ENCODE results near the gene CXXC5.

DNA sequence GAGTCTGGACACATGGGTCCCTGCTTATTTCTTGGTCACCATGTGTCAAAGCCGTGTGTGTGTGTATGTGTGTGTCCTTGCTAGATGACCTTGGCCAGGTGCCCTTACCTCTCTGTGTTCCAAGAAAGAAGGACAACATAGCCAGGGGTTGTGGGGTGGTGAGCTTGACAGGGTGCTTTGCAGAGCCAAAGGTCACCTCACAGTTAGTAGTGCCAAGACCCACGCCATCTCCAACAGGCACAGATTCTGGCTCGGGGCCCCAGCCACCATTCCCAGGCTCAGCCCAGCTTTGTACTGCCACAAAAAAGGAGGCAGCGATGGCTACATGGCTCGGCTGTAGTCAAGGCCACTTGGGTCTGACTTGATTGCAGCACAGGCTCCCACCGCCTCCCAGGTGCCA lies 39.5 kb downstream of the CXXC5 start:
- TF ChIP-seq, protein P1, sequence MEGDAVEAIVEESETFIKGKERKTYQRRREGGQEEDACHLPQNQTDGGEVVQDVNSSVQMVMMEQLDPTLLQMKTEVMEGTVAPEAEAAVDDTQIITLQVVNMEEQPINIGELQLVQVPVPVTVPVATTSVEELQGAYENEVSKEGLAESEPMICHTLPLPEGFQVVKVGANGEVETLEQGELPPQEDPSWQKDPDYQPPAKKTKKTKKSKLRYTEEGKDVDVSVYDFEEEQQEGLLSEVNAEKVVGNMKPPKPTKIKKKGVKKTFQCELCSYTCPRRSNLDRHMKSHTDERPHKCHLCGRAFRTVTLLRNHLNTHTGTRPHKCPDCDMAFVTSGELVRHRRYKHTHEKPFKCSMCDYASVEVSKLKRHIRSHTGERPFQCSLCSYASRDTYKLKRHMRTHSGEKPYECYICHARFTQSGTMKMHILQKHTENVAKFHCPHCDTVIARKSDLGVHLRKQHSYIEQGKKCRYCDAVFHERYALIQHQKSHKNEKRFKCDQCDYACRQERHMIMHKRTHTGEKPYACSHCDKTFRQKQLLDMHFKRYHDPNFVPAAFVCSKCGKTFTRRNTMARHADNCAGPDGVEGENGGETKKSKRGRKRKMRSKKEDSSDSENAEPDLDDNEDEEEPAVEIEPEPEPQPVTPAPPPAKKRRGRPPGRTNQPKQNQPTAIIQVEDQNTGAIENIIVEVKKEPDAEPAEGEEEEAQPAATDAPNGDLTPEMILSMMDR (conservative IDR thresholded peaks at IDR 0.05; ENCODE audit: low read depth, low read length), result no peak
- TF ChIP-seq MAFK (IDR thresholded peaks at IDR 0.05; ENCODE audit: low read depth, low read length) (no peak), MAZ (IDR thresholded peaks at IDR 0.05; ENCODE audit: borderline replicate concordance, low read depth, low read length) (no peak), CHD1 (IDR thresholded peaks at IDR 0.05; ENCODE audit: low read depth, low read length) (no peak), RAD21 (IDR thresholded peaks at IDR 0.05; ENCODE audit: low read length) (no peak), POLR2A (IDR thresholded peaks at IDR 0.05; ENCODE audit: low read depth, low read length) (no peak), RFX5 (IDR thresholded peaks at IDR 0.05; ENCODE audit: low read depth, low read length) (no peak), RCOR1 (IDR thresholded peaks at IDR 0.05; ENCODE audit: insufficient replicate concordance, low read length) (no peak)

Data from IMR-90 (cell line).